Subcutaneous adipose tissue (tissue), 4 donors: Measurements from ENCODE around the gene SMAP1. TPM values are rescaled to one million over a fixed set of nuclear protein-coding genes. Genes with fewer than 3 reads are reported as not detected.

ENCODE experiments used
- total RNA-seq, 4 donors: library from RNA; depleted of rRNA; stranded (reverse); fragments of >200 nt; gene quantifications; one replicate each; pipeline ENCODE4 v1.1.0, GENCODE V29; 2016
- TF ChIP-seq, protein P1 (sequence below): fragments of 450-650 bp; IDR thresholded peaks from one replicate; pipeline ENCODE4 v1.5.1; 2016; ENCODE audit warnings: low read depth, mild to moderate bottlenecking, control low read depth, antibody characterized with exemption, moderate library complexity

Gene SMAP1
- total RNA-seq, 4 donors from 2014 or later = 28.8 to 38.8 (median 34.3) TPM

DNA sequence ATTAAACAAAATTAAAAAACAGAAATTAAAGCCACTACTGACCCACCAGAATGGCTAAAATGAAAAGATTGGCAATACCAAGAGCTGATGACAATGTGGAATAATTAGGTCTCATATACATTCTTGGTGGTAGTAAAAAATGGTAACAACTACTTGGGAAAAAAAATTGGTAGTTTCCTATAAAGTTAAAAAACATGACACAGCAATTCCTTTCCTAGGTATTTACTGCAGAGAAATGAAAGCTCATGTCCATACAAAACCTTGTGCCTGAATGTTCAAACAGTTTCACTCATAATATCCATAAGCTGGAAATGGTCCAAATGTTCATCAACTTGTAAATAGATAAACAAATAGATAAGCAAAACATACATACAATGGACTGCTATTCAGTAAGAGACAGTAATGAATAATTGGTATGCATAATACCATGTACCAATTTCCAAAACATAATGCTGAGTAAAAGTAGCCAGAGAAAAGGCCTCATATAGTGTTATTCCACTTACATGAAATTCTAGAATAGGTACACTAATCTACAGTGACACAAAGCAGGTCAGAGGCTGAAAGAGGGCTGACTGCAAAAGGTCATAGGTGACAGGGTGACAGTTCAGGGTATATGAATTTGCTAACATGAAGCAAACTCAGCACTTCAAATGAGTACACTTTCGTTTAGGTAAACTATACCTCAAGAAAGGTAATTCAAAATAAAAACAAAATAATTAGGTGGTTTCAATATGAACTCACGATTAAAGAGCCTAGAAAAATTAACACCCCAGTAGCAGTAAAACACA lies 236.2 kb downstream of the SMAP1 start:
- TF ChIP-seq, protein P1, sequence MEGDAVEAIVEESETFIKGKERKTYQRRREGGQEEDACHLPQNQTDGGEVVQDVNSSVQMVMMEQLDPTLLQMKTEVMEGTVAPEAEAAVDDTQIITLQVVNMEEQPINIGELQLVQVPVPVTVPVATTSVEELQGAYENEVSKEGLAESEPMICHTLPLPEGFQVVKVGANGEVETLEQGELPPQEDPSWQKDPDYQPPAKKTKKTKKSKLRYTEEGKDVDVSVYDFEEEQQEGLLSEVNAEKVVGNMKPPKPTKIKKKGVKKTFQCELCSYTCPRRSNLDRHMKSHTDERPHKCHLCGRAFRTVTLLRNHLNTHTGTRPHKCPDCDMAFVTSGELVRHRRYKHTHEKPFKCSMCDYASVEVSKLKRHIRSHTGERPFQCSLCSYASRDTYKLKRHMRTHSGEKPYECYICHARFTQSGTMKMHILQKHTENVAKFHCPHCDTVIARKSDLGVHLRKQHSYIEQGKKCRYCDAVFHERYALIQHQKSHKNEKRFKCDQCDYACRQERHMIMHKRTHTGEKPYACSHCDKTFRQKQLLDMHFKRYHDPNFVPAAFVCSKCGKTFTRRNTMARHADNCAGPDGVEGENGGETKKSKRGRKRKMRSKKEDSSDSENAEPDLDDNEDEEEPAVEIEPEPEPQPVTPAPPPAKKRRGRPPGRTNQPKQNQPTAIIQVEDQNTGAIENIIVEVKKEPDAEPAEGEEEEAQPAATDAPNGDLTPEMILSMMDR = no peak

DNA sequence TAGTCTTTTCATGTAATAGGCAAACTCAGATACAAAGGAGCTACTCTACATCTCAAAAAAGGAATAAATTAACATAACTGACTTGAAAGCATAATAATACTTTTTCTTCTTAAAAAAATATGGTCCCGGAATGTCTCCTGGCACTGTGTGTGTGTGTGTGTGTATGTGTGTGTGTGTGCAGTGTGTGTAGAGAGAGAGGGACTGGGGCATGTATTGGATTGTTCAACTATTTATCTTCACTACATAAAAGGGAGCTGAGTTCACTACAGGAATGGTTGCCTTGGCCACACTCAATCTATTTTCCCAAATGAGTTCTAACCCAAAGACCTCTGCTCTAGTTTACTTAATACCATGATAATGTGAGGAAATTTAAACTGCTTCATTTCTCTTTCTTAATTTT lies 238.1 kb downstream of the SMAP1 start:
- TF ChIP-seq, protein P1 = no peak

Other genes with a start within 250 kb of the SMAP1 start
- 10 to 100 TPM; 11.0 to 35.6 (median 13.0) TPM for gene SDHAF4, start 101.0 kb upstream of the SMAP1 start, total RNA-seq